ENCODE measurements around the gene RNASET2. TPM values are rescaled to one million over a fixed set of nuclear protein-coding genes. Genes with fewer than 3 reads are reported as not detected.
A peak's percentile ranks its signal among the peaks of the same experiment; 100 is the strongest.

Gene RNASET2
- total and polyA plus RNA-seq, 4 donors = 51.7 to 66.6 (median 58.9) TPM

DNA sequence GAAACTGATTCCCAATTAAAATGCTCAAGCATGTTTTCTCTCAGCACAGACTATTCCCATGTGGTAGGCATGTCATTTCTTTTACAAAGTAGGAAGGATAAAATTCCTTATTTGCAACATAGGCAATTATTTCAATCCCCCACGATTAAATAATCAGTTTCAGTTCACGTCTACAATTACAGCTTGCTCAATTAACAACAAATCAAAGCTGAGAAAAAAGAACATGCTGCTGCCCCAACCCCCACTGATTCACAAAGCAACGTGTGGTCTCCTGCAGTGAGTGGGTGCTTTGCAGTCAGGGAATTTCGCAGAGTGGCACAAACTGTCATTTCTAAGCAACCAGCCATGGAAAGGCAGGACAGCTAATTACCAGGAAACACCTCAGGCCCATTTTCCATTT, 17.0 kb downstream of the RNASET2 start:
- H3K4me3 ChIP-seq (ENCODE audit: low read depth, low read length) = no peak overlapping the region
- H3K27ac ChIP-seq (ENCODE audit: low read depth, low read length) = no peak overlapping the region
- peak in 2 of 6 donors; percentile 68 to 88 for DNase-seq (ENCODE audit: low read depth in 4 of 6, low spot score in 6 of 6)

DNA sequence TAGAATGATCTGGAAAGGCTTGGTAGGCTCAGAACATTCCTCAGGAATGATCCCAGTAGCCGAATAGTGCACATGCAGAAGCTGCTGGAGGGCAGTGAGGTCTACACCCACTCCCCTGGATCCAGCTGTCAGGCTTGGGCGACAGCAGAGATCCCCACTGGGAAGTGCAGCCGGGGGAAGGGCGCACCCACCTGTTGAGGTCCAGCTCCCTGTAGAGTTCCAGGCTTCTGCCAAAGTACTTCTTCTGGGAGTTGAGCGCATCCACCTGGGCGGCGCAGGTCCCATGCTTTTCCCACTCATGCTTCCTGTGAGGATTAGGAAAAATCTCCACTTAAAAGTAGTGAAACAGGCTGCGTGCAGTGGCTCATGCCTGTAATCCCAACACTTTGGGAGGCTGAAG, 17.6 kb downstream of the RNASET2 start:
- WGBS (ENCODE audit: insufficient coverage) = 91% methylated on average over 5 of the region's 8 CpGs
- no peak for DNase-seq (ENCODE audit: low read depth in 4 of 6, low spot score in 6 of 6)
- H3K4me3 ChIP-seq (ENCODE audit: low read depth, low read length) = no peak overlapping the region
- H3K4me1 ChIP-seq (ENCODE audit: control insufficient read depth, insufficient read depth, low read length) = peaks cover 7% of the 10 kb centered on the region
- no peak overlapping the region for H3K27ac ChIP-seq (ENCODE audit: low read depth, low read length)
- no peaks in the 10 kb centered on the region for H3K9me3 ChIP-seq (ENCODE audit: control insufficient read depth, insufficient read depth, low read length)
- peaks cover 13% of the 10 kb centered on the region for H3K36me3 ChIP-seq (ENCODE audit: control insufficient read depth, insufficient read depth, low read length)
- H3K27me3 ChIP-seq (ENCODE audit: control insufficient read depth, insufficient read depth, low read length) = no peaks in the 10 kb centered on the region

More for the DNA sequence above, 17.0 kb downstream of the RNASET2 start:
- no peaks in the 10 kb centered on the region for H3K27me3 ChIP-seq (ENCODE audit: control insufficient read depth, insufficient read depth, low read length)
- peaks cover 17% of the 10 kb centered on the region for H3K36me3 ChIP-seq (ENCODE audit: control insufficient read depth, insufficient read depth, low read length)
- WGBS (ENCODE audit: insufficient coverage) = 4% methylated on average over 3 of the region's 4 CpGs
- H3K4me1 ChIP-seq (ENCODE audit: control insufficient read depth, insufficient read depth, low read length) = peaks cover 7% of the 10 kb centered on the region
- no peaks in the 10 kb centered on the region for H3K9me3 ChIP-seq (ENCODE audit: control insufficient read depth, insufficient read depth, low read length)

DNA sequence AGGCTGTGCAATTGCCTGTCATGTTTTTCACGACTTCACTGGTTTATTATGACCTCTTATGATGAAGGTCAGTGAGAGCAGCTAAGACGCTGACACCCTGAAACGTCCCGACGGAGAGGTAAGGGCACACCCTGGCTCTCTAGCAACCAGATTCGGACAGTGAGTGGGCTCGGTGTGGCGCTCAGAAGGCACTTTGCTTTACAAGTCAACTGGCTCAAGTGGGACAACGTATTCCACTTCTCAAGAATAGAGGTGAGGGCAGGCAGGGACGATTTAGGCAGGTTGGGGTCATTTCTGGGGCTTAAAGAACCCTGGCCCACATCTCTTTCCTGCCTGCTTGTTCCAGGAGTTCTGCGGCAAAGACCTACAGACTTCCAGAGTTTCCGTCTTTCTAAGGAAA, 18.2 kb downstream of the RNASET2 start:
- 97% methylated on average over 12 of the region's 12 CpGs for WGBS (ENCODE audit: insufficient coverage)
- Histone ChIP-seq H3K27ac (ENCODE audit: low read depth, low read length) (no peak overlapping the region), H3K4me1 (ENCODE audit: control insufficient read depth, insufficient read depth, low read length) (peaks cover 7% of the 10 kb centered on the region), H3K9me3 (ENCODE audit: control insufficient read depth, insufficient read depth, low read length) (no peaks in the 10 kb centered on the region), H3K27me3 (ENCODE audit: control insufficient read depth, insufficient read depth, low read length) (no peaks in the 10 kb centered on the region), H3K36me3 (ENCODE audit: control insufficient read depth, insufficient read depth, low read length) (peaks cover 13% of the 10 kb centered on the region), H3K4me3 (ENCODE audit: low read depth, low read length) (no peak overlapping the region)
- no peak for DNase-seq (ENCODE audit: low read depth in 4 of 6, low spot score in 6 of 6)

DNA sequence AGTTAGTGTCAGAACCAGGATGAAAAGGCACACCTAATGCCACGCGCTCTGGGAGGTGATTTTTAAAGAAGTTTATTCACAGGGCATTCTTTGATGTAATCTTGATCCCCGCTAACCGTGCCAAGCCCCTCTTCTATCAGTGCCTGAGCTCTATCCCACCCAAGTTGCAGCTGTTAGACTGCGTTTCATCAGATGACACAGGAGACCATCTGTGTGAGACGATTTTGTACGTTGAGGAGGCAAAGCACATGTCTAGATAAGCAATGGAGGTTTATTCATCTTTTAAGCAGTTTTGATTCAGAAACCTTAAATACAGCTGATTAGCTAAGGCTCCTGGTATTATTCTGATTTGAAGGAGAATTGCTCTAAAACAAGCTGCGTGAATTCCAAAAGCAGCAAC, 18.6 kb downstream of the RNASET2 start:
- H3K36me3 ChIP-seq (ENCODE audit: control insufficient read depth, insufficient read depth, low read length) = peaks cover 14% of the 10 kb centered on the region
- no peak overlapping the region for H3K27ac ChIP-seq (ENCODE audit: low read depth, low read length)
- DNase-seq (ENCODE audit: low read depth in 4 of 6, low spot score in 6 of 6) = no peak
- H3K9me3 ChIP-seq (ENCODE audit: control insufficient read depth, insufficient read depth, low read length) = no peaks in the 10 kb centered on the region
- H3K4me3 ChIP-seq (ENCODE audit: low read depth, low read length) = no peak overlapping the region
- H3K27me3 ChIP-seq (ENCODE audit: control insufficient read depth, insufficient read depth, low read length) = no peaks in the 10 kb centered on the region
- 80% methylated on average over 1 of the region's 8 CpGs for WGBS (ENCODE audit: insufficient coverage)
- H3K4me1 ChIP-seq (ENCODE audit: control insufficient read depth, insufficient read depth, low read length) = peaks cover 7% of the 10 kb centered on the region

DNA sequence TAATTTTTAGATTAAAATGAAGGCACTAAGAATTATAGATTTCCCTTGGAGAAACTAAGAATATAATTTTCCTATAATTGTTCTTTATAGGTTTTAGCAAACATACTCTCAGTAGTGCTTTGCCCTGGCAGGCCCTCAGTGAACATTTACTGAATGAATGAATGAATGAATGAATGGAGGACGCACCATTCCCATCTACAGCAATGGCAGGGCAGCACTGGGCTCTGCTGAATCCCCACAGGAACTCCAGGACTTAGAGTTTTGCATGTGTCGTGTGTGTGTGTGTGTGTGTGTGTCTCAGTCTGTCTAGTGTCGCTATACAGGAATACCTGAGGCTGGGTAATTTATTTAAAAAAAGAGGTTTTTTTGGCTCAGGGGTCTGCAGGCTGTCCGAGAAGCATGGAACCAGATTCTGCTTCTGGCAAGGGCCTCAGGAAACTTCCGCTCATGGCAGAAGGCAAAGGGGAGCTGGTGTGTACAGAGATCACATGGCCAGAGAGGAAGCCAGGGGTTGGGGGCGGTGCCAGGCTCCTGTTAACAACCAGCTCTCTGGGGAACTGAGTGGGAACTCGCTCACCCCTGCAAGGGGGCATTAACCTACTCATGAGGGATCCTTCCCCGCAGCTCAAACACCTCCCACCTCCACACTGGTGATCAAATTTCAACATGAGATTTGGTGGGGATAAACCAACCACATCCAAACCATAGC, 20.1 kb downstream of the RNASET2 start:
- Histone ChIP-seq H3K36me3 (ENCODE audit: control insufficient read depth, insufficient read depth, low read length) (peaks cover 24% of the 10 kb centered on the region), H3K27ac (ENCODE audit: low read depth, low read length) (no peak overlapping the region), H3K4me1 (ENCODE audit: control insufficient read depth, insufficient read depth, low read length) (peaks cover 7% of the 10 kb centered on the region), H3K27me3 (ENCODE audit: control insufficient read depth, insufficient read depth, low read length) (no peaks in the 10 kb centered on the region), H3K9me3 (ENCODE audit: control insufficient read depth, insufficient read depth, low read length) (no peaks in the 10 kb centered on the region), H3K4me3 (ENCODE audit: low read depth, low read length) (no peak overlapping the region)
- 81% methylated on average over 5 of the region's 8 CpGs for WGBS (ENCODE audit: insufficient coverage)
- no peak for DNase-seq (ENCODE audit: low read depth in 4 of 6, low spot score in 6 of 6)

DNA sequence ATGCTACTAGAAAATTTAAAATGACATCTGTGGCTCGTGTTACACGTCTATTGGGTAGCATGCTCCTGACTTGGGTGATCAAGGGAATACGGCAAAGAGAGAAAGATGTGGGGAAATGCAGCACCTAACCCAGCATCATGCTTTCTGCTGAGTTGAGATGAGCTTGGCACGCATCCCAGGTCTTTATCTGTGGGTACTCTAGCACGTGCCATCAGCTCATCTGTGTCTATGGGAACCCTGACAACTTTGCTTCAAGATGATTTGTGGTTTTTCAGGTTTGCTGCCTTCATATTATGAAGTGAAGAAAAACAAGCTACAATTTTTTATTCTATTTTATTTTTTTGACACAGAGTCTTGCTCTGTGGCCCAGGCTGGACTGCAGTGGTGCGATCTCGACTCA, 21.0 kb downstream of the RNASET2 start:
- no peaks in the 10 kb centered on the region for H3K9me3 ChIP-seq (ENCODE audit: control insufficient read depth, insufficient read depth, low read length)
- H3K27ac ChIP-seq (ENCODE audit: low read depth, low read length) = no peak overlapping the region
- peaks cover 24% of the 10 kb centered on the region for H3K36me3 ChIP-seq (ENCODE audit: control insufficient read depth, insufficient read depth, low read length)
- 88% methylated on average over 5 of the region's 7 CpGs for WGBS (ENCODE audit: insufficient coverage)
- H3K4me1 ChIP-seq (ENCODE audit: control insufficient read depth, insufficient read depth, low read length) = peaks cover 7% of the 10 kb centered on the region
- H3K27me3 ChIP-seq (ENCODE audit: control insufficient read depth, insufficient read depth, low read length) = no peaks in the 10 kb centered on the region
- H3K4me3 ChIP-seq (ENCODE audit: low read depth, low read length) = no peak overlapping the region
- peak in 2 of 6 donors; percentile 65 to 77 for DNase-seq (ENCODE audit: low read depth in 4 of 6, low spot score in 6 of 6)

DNA sequence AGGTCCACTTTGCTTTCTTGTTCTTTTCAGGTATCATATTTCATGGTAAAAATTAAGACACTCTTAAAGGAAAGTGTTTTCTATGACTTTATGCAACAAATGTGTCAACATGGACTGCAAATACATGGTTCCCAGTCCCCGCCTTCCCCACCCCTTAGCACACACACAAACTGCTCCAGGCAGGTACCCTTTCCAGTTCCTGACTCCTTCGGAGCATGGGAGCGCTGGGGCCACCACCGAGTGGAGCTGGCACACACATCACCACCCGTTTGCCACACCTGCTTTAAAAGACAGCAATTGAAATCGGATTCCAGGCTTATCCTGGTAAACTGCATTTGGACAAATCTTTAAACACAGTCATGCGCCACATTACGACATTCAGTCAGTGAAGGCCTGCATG, 22.2 kb downstream of the RNASET2 start:
- no peak overlapping the region for H3K27ac ChIP-seq (ENCODE audit: low read depth, low read length)
- H3K4me3 ChIP-seq (ENCODE audit: low read depth, low read length) = no peak overlapping the region
- WGBS (ENCODE audit: insufficient coverage) = 91% methylated on average over 6 of the region's 8 CpGs
- H3K27me3 ChIP-seq (ENCODE audit: control insufficient read depth, insufficient read depth, low read length) = no peaks in the 10 kb centered on the region
- no peak for DNase-seq (ENCODE audit: low read depth in 4 of 6, low spot score in 6 of 6)
- peaks cover 24% of the 10 kb centered on the region for H3K36me3 ChIP-seq (ENCODE audit: control insufficient read depth, insufficient read depth, low read length)
- peaks cover 12% of the 10 kb centered on the region for H3K4me1 ChIP-seq (ENCODE audit: control insufficient read depth, insufficient read depth, low read length)
- no peaks in the 10 kb centered on the region for H3K9me3 ChIP-seq (ENCODE audit: control insufficient read depth, insufficient read depth, low read length)

DNA sequence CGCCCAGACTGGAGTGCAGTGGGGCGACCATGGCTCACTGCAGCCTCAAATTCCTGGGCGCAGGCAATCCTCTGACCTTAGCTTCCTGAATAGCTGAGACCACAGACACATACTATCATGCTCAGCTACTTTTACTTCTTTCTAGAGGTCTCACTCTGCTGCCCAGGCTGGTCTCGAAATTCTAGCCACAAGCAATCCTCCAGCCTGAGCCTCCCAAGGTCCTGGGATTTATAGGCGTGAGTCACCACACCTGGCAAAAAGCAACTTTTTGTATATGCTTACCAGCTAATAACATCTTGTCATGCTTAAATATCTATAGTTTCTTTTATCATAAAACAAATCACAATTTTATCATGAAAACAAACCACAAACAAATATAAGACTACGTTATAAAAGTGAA, 23.0 kb downstream of the RNASET2 start:
- 99% methylated on average over 5 of the region's 6 CpGs for WGBS (ENCODE audit: insufficient coverage)
- Histone ChIP-seq H3K4me1 (ENCODE audit: control insufficient read depth, insufficient read depth, low read length) (peaks cover 16% of the 10 kb centered on the region), H3K9me3 (ENCODE audit: control insufficient read depth, insufficient read depth, low read length) (no peaks in the 10 kb centered on the region), H3K27me3 (ENCODE audit: control insufficient read depth, insufficient read depth, low read length) (no peaks in the 10 kb centered on the region), H3K27ac (ENCODE audit: low read depth, low read length) (no peak overlapping the region), H3K36me3 (ENCODE audit: control insufficient read depth, insufficient read depth, low read length) (peaks cover 29% of the 10 kb centered on the region), H3K4me3 (ENCODE audit: low read depth, low read length) (no peak overlapping the region)
- no peak for DNase-seq (ENCODE audit: low read depth in 4 of 6, low spot score in 6 of 6)

DNA sequence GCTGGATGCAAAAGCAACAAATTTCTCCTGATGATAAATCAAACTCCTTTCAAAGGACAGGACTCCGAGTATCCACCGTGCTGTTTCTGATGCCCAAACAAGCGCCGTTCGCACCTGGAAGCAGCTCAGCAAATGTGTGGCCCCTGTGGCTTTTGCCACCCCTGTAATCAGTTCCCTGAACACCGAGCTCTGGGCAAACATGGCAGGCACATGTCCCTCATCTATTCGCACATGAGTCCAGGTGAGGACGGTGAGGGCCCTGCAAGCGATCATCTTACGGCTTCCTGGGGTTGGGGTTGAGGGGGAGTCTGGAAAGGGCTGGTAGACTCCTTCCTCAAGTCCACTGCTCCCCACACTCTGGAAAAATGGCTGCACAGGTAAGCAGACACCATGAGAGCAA, 23.7 kb downstream of the RNASET2 start:
- no peak for DNase-seq (ENCODE audit: low read depth in 4 of 6, low spot score in 6 of 6)
- Histone ChIP-seq H3K27me3 (ENCODE audit: control insufficient read depth, insufficient read depth, low read length) (no peaks in the 10 kb centered on the region), H3K4me1 (ENCODE audit: control insufficient read depth, insufficient read depth, low read length) (peaks cover 21% of the 10 kb centered on the region), H3K4me3 (ENCODE audit: low read depth, low read length) (no peak overlapping the region), H3K27ac (ENCODE audit: low read depth, low read length) (no peak overlapping the region), H3K36me3 (ENCODE audit: control insufficient read depth, insufficient read depth, low read length) (peaks cover 24% of the 10 kb centered on the region), H3K9me3 (ENCODE audit: control insufficient read depth, insufficient read depth, low read length) (no peaks in the 10 kb centered on the region)
- WGBS (ENCODE audit: insufficient coverage) = 92% methylated on average over 6 of the region's 10 CpGs

DNA sequence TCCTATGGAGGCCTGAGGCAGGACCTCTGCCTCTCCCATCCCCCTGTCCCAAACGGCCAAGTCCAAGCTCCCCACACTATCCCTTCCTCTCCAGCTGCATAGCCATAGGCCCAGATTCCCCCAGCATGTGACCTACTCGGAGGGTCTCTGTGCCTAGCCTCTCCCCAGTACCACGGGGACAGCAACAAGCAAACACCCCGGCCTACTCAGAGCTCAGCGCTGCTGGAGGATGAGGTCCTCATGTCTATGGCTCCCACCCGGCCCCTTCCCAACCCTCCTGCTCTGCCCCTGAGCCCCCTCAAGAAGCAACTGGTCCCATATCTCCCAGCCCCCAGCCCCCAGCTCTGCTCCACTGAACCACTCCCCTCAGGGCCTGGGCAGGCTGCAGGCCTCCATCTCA, 24.2 kb downstream of the RNASET2 start:
- Histone ChIP-seq H3K4me1 (ENCODE audit: control insufficient read depth, insufficient read depth, low read length) (peaks cover 25% of the 10 kb centered on the region), H3K27me3 (ENCODE audit: control insufficient read depth, insufficient read depth, low read length) (no peaks in the 10 kb centered on the region), H3K27ac (ENCODE audit: low read depth, low read length) (no peak overlapping the region), H3K36me3 (ENCODE audit: control insufficient read depth, insufficient read depth, low read length) (peaks cover 24% of the 10 kb centered on the region), H3K4me3 (ENCODE audit: low read depth, low read length) (no peak overlapping the region), H3K9me3 (ENCODE audit: control insufficient read depth, insufficient read depth, low read length) (no peaks in the 10 kb centered on the region)
- DNase-seq (ENCODE audit: low read depth in 4 of 6, low spot score in 6 of 6) = no peak
- 87% methylated on average over 6 of the region's 6 CpGs for WGBS (ENCODE audit: insufficient coverage)
